Measurements from ENCODE around the gene C5AR2.

The C5AR2 gene

GRCh38 chr19:47377208-47377701 lies 45.3 kb downstream of the C5AR2 start:
- H3K4me3 ChIP-seq (ENCODE audit: low read depth, low read length): no peak overlapping the region
- DNase-seq: no peak
- H3K36me3 ChIP-seq (replicated peaks): peaks cover 74% of the 10 kb centered on the region
- TF ChIP-seq CTCF (IDR thresholded peaks at IDR 0.05; ENCODE audit: low read depth, low read length, missing control alignments): no peak
- in situ Hi-C loops (cut with HindIII; ENCODE audit: low pct_ligation_motif_present, low sequenced_read_pairs): no loop called here
- H3K27ac ChIP-seq: no peak overlapping the region
- H3K27me3 ChIP-seq (replicated peaks): no peaks in the 10 kb centered on the region

DNA sequence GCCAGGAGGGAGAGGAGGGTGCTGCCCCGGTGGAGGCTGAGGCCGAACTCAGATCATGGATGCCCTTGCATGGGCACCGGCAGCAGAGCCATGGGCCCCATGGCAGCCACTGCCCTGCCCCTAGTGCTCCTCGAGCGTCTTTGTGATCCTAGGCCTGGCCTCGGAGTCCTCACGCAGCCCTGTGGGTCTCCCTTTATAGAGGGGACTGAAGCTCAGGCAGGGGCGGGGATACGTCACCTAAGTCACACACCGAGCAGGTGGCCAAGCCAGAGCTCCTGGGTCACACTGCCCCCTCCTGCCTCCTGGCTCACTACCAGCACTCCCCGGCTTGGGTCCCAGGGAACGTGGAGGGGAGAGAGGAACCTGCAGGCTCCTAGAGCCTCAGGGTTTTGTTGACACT lies 45.8 kb downstream of the C5AR2 start:
- peaks cover 72% of the 10 kb centered on the region for H3K36me3 ChIP-seq (replicated peaks)

GRCh38 chr19:47378246-47378645 lies 46.3 kb downstream of the C5AR2 start:
- Histone ChIP-seq H3K27ac (no peak overlapping the region), H3K4me3 (ENCODE audit: low read depth, low read length) (no peak overlapping the region), H3K27me3 (replicated peaks) (no peaks in the 10 kb centered on the region), H3K36me3 (replicated peaks) (peaks cover 69% of the 10 kb centered on the region)
- DNase-seq: no peak
- no peak for TF ChIP-seq CTCF (IDR thresholded peaks at IDR 0.05; ENCODE audit: low read depth, low read length, missing control alignments)
- in situ Hi-C loops (cut with HindIII; ENCODE audit: low pct_ligation_motif_present, low sequenced_read_pairs): no loop called here

More for the DNA sequence above, 45.8 kb downstream of the C5AR2 start:
- in situ Hi-C loops (cut with HindIII; ENCODE audit: low pct_ligation_motif_present, low sequenced_read_pairs): no loop called here
- no peak for DNase-seq
- Histone ChIP-seq H3K27me3 (replicated peaks) (no peaks in the 10 kb centered on the region), H3K4me3 (ENCODE audit: low read depth, low read length) (no peak overlapping the region), H3K27ac (no peak overlapping the region)
- no peak for TF ChIP-seq CTCF (IDR thresholded peaks at IDR 0.05; ENCODE audit: low read depth, low read length, missing control alignments)

DNA sequence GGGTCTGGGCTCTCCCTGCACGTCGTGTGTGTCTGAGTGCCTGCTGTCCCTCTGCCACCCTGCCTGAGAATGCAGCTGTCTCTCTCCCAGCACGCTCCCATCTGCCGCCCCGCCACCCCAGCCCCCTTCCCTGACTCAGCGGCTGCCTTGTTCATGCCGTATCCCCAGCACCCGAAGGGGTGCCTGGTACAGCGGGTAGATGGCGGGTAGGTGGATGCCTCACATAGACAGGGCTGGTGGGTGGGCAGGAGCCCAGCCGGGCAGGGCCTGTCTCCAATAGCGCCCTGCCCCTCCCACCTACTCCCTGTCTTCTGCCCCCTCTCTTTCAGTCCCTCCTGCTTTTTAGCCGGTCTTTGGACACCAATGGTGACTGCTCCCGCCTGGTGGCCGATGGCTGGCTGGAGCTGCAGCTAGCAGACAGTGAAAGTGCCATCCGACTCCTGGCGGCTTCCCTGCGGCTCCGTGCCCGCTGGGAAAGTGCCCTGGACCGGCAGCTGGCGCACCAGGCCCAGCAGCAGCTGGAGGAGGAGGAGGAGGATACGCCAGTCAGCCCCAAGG lies 47.5 kb downstream of the C5AR2 start:
- DNase-seq: no peak
- H3K4me3 ChIP-seq (ENCODE audit: low read depth, low read length): no peak overlapping the region
- no peaks in the 10 kb centered on the region for H3K27me3 ChIP-seq (replicated peaks)
- H3K36me3 ChIP-seq (replicated peaks): peaks cover 59% of the 10 kb centered on the region
- no peak for TF ChIP-seq CTCF (IDR thresholded peaks at IDR 0.05; ENCODE audit: low read depth, low read length, missing control alignments)
- in situ Hi-C loops (cut with HindIII; ENCODE audit: low pct_ligation_motif_present, low sequenced_read_pairs): no loop called here
- H3K27ac ChIP-seq: no peak overlapping the region

- TF ChIP-seq CTCF (IDR thresholded peaks at IDR 0.05; ENCODE audit: low read depth, low read length, missing control alignments): no peak
- H3K27me3 ChIP-seq (replicated peaks): no peaks in the 10 kb centered on the region
- in situ Hi-C loops (cut with HindIII; ENCODE audit: low pct_ligation_motif_present, low sequenced_read_pairs): no loop called here
- H3K4me3 ChIP-seq (ENCODE audit: low read depth, low read length): no peak overlapping the region
- H3K36me3 ChIP-seq (replicated peaks): peaks cover 50% of the 10 kb centered on the region
- H3K27ac ChIP-seq: no peak overlapping the region
- DNase-seq: no peak
Measured at GRCh38 chr19:47380559-47380958, 48.6 kb downstream of the C5AR2 start.

GRCh38 chr19:47381121-47381520 lies 49.1 kb downstream of the C5AR2 start:
- Histone ChIP-seq H3K36me3 (replicated peaks) (peaks cover 44% of the 10 kb centered on the region), H3K4me3 (ENCODE audit: low read depth, low read length) (no peak overlapping the region), H3K27me3 (replicated peaks) (no peaks in the 10 kb centered on the region), H3K27ac (no peak overlapping the region)
- in situ Hi-C loops (cut with HindIII; ENCODE audit: low pct_ligation_motif_present, low sequenced_read_pairs): no loop called here
- DNase-seq: no peak
- TF ChIP-seq CTCF (IDR thresholded peaks at IDR 0.05; ENCODE audit: low read depth, low read length, missing control alignments): no peak
